MCF 10A (cell line): ENCODE data around the gene PI4KA. TPM values are rescaled to one million over a fixed set of nuclear protein-coding genes. Genes with fewer than 3 reads are reported as not detected.

Experiments
- BruUV-seq: library from RNA; stranded (reverse); fragments of 400-500 nt; replicated peaks from 2 replicates; lab custom pipeline; 2021; lab: Mats Ljungman, UMichigan
- CTCF ChIA-PET: fragments of 300-600 bp; sonication (Branson Sonifier 250); formaldehyde crosslinking; extraction: SDS; loops from one replicate; lab custom pipeline; 2021; ENCODE audit warnings: antibody characterized with exemption, inconsistent platforms; lab: Yijun Ruan, JAX
- POLR2A ChIA-PET: fragments of 300-600, 350-650 bp; sonication (Branson Sonifier 250); formaldehyde crosslinking; extraction: SDS; loops from one replicate; lab custom pipeline; 2020; ENCODE audit warnings: antibody characterized with exemption, inconsistent platforms; lab: Yijun Ruan, JAX
- DNase-seq: peaks from one replicate; pipeline ENCODE4 v3.0.0-alpha.2; 2018; ENCODE audit not compliant: unreplicated experiment
- H3K27ac Mint-ChIP-seq: one replicate; pipeline ENCODE4 v1.8.0; 2022; ENCODE audit warnings: mild to moderate bottlenecking, low read depth, mixed read lengths; ENCODE audit not compliant: unreplicated experiment
- H3K27me3 Mint-ChIP-seq: one replicate; pipeline ENCODE4 v1.8.0; 2022; ENCODE audit warnings: mixed read lengths; ENCODE audit not compliant: insufficient read depth, unreplicated experiment
- H3K36me3 Mint-ChIP-seq: one replicate; pipeline ENCODE4 v1.8.0; 2022; ENCODE audit warnings: mild to moderate bottlenecking, moderate library complexity, mixed read lengths; ENCODE audit not compliant: insufficient read depth, unreplicated experiment
- H3K4me1 Mint-ChIP-seq: one replicate; pipeline ENCODE4 v1.8.0; 2022; ENCODE audit warnings: mixed read lengths; ENCODE audit not compliant: insufficient read depth, unreplicated experiment
- H3K4me3 Mint-ChIP-seq: one replicate; pipeline ENCODE4 v1.8.0; 2022; ENCODE audit warnings: mild to moderate bottlenecking, moderate library complexity, mixed read lengths; ENCODE audit not compliant: unreplicated experiment
- H3K9me3 Mint-ChIP-seq: one replicate; pipeline ENCODE4 v1.8.0; 2022; ENCODE audit warnings: mixed read lengths; ENCODE audit not compliant: unreplicated experiment
- CTCF ChIP-seq: fragments of 200-600 bp; IDR thresholded peaks from one replicate; pipeline ENCODE4 v1.8.0; 2022; ENCODE audit warnings: antibody characterized with exemption, mild to moderate bottlenecking; ENCODE audit not compliant: unreplicated experiment
- intact Hi-C: fragments of 100-400 bp; cut with micrococcal nuclease; formaldehyde crosslinking; loops from 2 replicates; pipeline ENCODE4 v1.14.1; 2022
- total RNA-seq: library from RNA; stranded (reverse); gene quantifications from 2 replicates; pipeline ENCODE4 v1.2.3, GENCODE V29; 2022

The PI4KA gene
- total RNA-seq, 1 experiment from 2014 or later, result 39.0 TPM

- BruUV-seq, result no TSS peak
- ChIA-PET CTCF (interaction anchor here (3.7 kb wide), 1 partner anchor 12 kb away, joined by 33 read pairs; no protein-coding TSS in a partner anchor), POLR2A (no interaction called here)
- no peaks in the 10 kb centered on the region for H3K9me3 Mint-ChIP-seq
- H3K36me3 Mint-ChIP-seq, result peaks cover 8% of the 10 kb centered on the region
- no peaks in the 10 kb centered on the region for H3K27me3 Mint-ChIP-seq
- no peak overlapping the region for H3K27ac Mint-ChIP-seq
- no peak for TF ChIP-seq CTCF
- no peak overlapping the region for H3K4me3 Mint-ChIP-seq
- peaks cover 8% of the 10 kb centered on the region for H3K4me1 Mint-ChIP-seq
- DNase-seq, result no peak
- intact Hi-C loops, result no loop called here
These were observed 76.5 kb downstream of the PI4KA start for GRCh38 chr22:20782083-20782482.

GRCh38 chr22:20781272-20781990 is 77.2 kb downstream of the PI4KA start:
- ChIA-PET CTCF (interaction anchor here (0.7 kb wide), 1 partner anchor 217 kb away, joined by 3 read pairs; no protein-coding TSS in a partner anchor), POLR2A (interaction anchor here (0.6 kb wide), 1 partner anchor 31 kb away, joined by 3 read pairs; no protein-coding TSS in a partner anchor)
- Mint-ChIP-seq H3K27ac (no peak overlapping the region), H3K4me3 (no peak overlapping the region), H3K9me3 (no peaks in the 10 kb centered on the region), H3K4me1 (peaks cover 8% of the 10 kb centered on the region), H3K27me3 (no peaks in the 10 kb centered on the region), H3K36me3 (peaks cover 8% of the 10 kb centered on the region)
- BruUV-seq, result no TSS peak
- no peak for TF ChIP-seq CTCF
- intact Hi-C loops, result no loop called here
- DNase-seq, result no peak

DNA sequence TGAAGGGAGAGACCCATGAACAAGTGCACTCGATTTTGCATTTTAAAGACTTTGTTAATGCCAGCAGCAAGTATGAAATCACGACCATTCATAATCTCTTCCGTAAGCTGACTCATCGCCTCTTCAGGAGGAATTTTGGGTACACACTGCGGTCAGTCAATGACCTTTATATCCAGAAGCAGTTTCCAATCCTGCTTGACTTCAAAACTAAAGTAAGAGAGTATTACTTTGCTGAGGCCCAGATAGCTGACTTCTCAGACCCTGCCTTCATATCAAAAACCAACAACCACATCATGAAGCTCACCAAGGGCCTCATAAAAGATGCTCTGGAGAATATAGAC is 78.8 kb downstream of the PI4KA start:
- intact Hi-C loops, result no loop called here
- no TSS peak for BruUV-seq
- peaks cover 8% of the 10 kb centered on the region for H3K36me3 Mint-ChIP-seq
- peak; percentile 35 for DNase-seq
- POLR2A ChIA-PET, result no interaction called here
- no peaks in the 10 kb centered on the region for H3K9me3 Mint-ChIP-seq
- H3K4me3 Mint-ChIP-seq, result no peak overlapping the region
- H3K27ac Mint-ChIP-seq, result no peak overlapping the region
- no peaks in the 10 kb centered on the region for H3K27me3 Mint-ChIP-seq
- H3K4me1 Mint-ChIP-seq, result peaks cover 8% of the 10 kb centered on the region
- CTCF ChIA-PET, result no interaction called here
- TF ChIP-seq CTCF, result no peak

- Mint-ChIP-seq H3K4me3 (no peak overlapping the region), H3K27ac (no peak overlapping the region), H3K27me3 (no peaks in the 10 kb centered on the region), H3K36me3 (peaks cover 8% of the 10 kb centered on the region), H3K4me1 (peaks cover 8% of the 10 kb centered on the region), H3K9me3 (no peaks in the 10 kb centered on the region)
- ChIA-PET POLR2A (interaction anchor here (0.6 kb wide), 1 partner anchor 29 kb away, joined by 3 read pairs; no protein-coding TSS in a partner anchor), CTCF (interaction anchor here (0.7 kb wide), 1 partner anchor 73 kb away, joined by 3 read pairs; no protein-coding TSS in a partner anchor)
- no peak for TF ChIP-seq CTCF
- no TSS peak for BruUV-seq
- intact Hi-C loops, result no loop called here
- DNase-seq, result no peak
These were observed 79.4 kb downstream of the PI4KA start for GRCh38 chr22:20779014-20779817.
